HEK293T (cell line): ENCODE measurements around the gene EPHB4.

Experiments
- CTCF ChIA-PET: fragments of 350-600 bp; formaldehyde crosslinking; extraction: SDS; loops from one replicate; lab custom pipeline; 2021; ENCODE audit warnings: antibody characterized with exemption, inconsistent platforms; lab: Yijun Ruan, JAX
- POLR2A ChIA-PET: fragments of 350-600 bp; formaldehyde crosslinking; extraction: SDS; loops from one replicate; lab custom pipeline; 2020; ENCODE audit warnings: antibody characterized with exemption, inconsistent platforms; lab: Yijun Ruan, JAX
- DNase-seq: peaks from one replicate; pipeline ENCODE4 v3.0.0; 2012; ENCODE audit warnings: mixed read lengths; ENCODE audit errors: extremely low spot score
- ARNT ChIP-seq: fragments of 450-650 bp; IDR thresholded peaks from 2 replicates; pipeline ENCODE4 v1.6.1; 2017; ENCODE audit warnings: mild to moderate bottlenecking
- BHLHE40 ChIP-seq: fragments of 450-650 bp; IDR thresholded peaks from 2 replicates; pipeline ENCODE4 v1.6.1; 2016; ENCODE audit warnings: mild to moderate bottlenecking, moderate library complexity, borderline replicate concordance
- CTBP1 ChIP-seq: fragments of 450-650 bp; IDR thresholded peaks from 2 replicates; pipeline ENCODE4 v1.6.1; 2016; ENCODE audit warnings: borderline replicate concordance
- ELF4 ChIP-seq: fragments of 450-650 bp; IDR thresholded peaks from 2 replicates; pipeline ENCODE4 v1.6.1; 2017; ENCODE audit warnings: antibody characterized with exemption
- FOXA1 ChIP-seq: fragments of 450-650 bp; IDR thresholded peaks from 2 replicates; pipeline ENCODE4 v1.6.1; 2016; ENCODE audit warnings: mild to moderate bottlenecking
- FOXK2 ChIP-seq: fragments of 450-650 bp; IDR thresholded peaks from 2 replicates; pipeline ENCODE4 v1.6.1; 2016; ENCODE audit warnings: mild to moderate bottlenecking
- FOXM1 ChIP-seq: fragments of 450-650 bp; IDR thresholded peaks from 2 replicates; pipeline ENCODE4 v1.6.1; 2017; ENCODE audit warnings: mild to moderate bottlenecking, borderline replicate concordance
- HDGF ChIP-seq: fragments of 450-650 bp; IDR thresholded peaks from 2 replicates; pipeline ENCODE4 v1.6.1; 2017; ENCODE audit warnings: antibody characterized with exemption, borderline replicate concordance
- L3MBTL2 ChIP-seq: fragments of 450-650 bp; conservative IDR thresholded peaks from 2 replicates; pipeline ENCODE4 v1.6.1; 2016; ENCODE audit warnings: mild to moderate bottlenecking
- LEF1 ChIP-seq: fragments of 450-650 bp; IDR thresholded peaks from 2 replicates; pipeline ENCODE4 v1.6.1; 2017; ENCODE audit warnings: mild to moderate bottlenecking, borderline replicate concordance
- NFRKB ChIP-seq: fragments of 450-650 bp; IDR thresholded peaks from 2 replicates; pipeline ENCODE4 v1.6.1; 2016; ENCODE audit warnings: mild to moderate bottlenecking, moderate library complexity
- PKNOX1 ChIP-seq: fragments of 450-650 bp; IDR thresholded peaks from 2 replicates; pipeline ENCODE4 v1.6.1; 2016
- SP1 ChIP-seq: fragments of 450-650 bp; IDR thresholded peaks from 2 replicates; pipeline ENCODE4 v1.6.1; 2017
- SUZ12 ChIP-seq: fragments of 450-650 bp; IDR thresholded peaks from 2 replicates; pipeline ENCODE4 v1.6.1; 2016; ENCODE audit warnings: mild to moderate bottlenecking
- TARDBP ChIP-seq: fragments of 450-650 bp; IDR thresholded peaks from 2 replicates; pipeline ENCODE4 v1.6.1; 2016
- ZNF384 ChIP-seq: fragments of 450-650 bp; IDR thresholded peaks from 2 replicates; pipeline ENCODE4 v1.6.1; 2016

Gene EPHB4

GRCh38 chr7:100839361-100839760, 12.0 kb upstream of the EPHB4 start:
- POLR2A ChIA-PET, result no interaction called here
- no peak for TF ChIP-seq PKNOX1
- TF ChIP-seq NFRKB, result no peak
- TF ChIP-seq SUZ12, result no peak
- no peak for TF ChIP-seq L3MBTL2
- no peak for TF ChIP-seq ZNF384
- TF ChIP-seq ARNT, result no peak
- no peak for TF ChIP-seq ELF4
- TF ChIP-seq FOXM1, result no peak
- no peak for TF ChIP-seq FOXA1
- no peak for TF ChIP-seq SP1
- DNase-seq, result no peak
- CTCF ChIA-PET, result no interaction called here

- CTCF ChIA-PET, result no interaction called here
- POLR2A ChIA-PET, result interaction anchor here (1.0 to 2.8 kb wide), 5 partner anchors 9 to 53 kb away, joined by 3 to 21 read pairs (median 4); partner anchors contain the start of genes EPHB4, SLC12A9, SRRT and UFSP1
- peak; percentile 83 for DNase-seq
- TF ChIP-seq L3MBTL2 (peak; percentile 88), PKNOX1 (no peak)
These were observed 9.9 kb upstream of the EPHB4 start for GRCh38 chr7:100837099-100837836.

GRCh38 chr7:100836812-100837098, 9.4 kb upstream of the EPHB4 start:
- ChIA-PET CTCF (no interaction called here), POLR2A (interaction anchor here (1.0 to 2.8 kb wide), 5 partner anchors 10 to 131 kb away, joined by 3 to 21 read pairs (median 9); partner anchors contain the start of genes EPHB4, POP7, SLC12A9 and SRRT)
- DNase-seq, result no peak
- TF ChIP-seq FOXK2 (no peak), FOXM1 (no peak), NFRKB (no peak), SP1 (no peak), LEF1 (no peak)

DNA sequence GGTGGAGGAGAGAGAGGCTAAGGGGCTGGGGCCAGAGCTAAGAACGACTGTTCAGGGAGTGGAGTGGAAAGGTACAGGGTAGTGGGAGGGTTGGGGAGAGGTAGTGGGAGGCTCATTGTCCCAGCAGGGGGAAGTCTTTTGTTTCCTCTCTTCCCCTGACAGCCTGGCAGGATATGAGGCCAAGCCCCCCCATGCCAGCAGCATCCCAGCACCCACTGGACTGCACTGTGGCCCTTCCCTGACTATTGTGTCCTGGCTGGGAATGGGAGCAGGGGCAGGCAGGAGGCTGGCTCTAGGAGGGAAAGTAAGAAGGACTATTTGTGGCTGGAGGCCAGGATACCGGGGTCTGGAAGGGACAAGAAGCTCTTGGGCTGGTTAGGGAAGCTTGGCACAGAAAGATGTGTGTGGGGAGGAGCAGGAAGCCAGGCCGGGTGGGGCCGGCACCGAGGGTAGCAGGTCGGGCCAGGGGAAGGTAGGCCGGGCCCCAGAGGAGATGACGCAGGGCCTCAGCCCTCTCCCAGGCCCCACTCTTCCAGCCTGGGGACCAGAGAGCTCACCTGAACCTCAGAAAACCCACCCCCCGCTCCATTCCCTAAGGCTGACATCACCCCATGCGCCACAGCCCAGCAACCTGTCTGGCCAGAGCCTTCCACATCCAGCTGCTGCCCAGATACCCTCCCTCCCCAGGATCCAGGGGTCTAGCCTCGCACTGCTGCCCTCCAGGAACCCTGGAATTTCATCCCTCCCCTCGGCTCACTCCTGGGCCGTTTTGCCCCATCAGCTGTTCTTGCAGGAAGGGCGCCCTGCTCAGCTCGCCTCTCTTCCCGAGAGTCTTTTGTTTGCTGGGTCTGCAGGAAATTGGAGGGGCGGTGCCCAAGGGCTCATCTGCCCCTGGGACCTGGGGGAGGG, 8.8 kb upstream of the EPHB4 start:
- POLR2A ChIA-PET, result interaction anchor here (1.0 to 2.8 kb wide), 5 partner anchors 9 to 130 kb away, joined by 3 to 21 read pairs (median 9); partner anchors contain the start of genes EPHB4, POP7, SLC12A9 and SRRT
- no peak for TF ChIP-seq FOXK2
- TF ChIP-seq FOXM1, result no peak
- no peak for TF ChIP-seq LEF1
- CTCF ChIA-PET, result interaction anchor here (0.7 to 1.0 kb wide), 2 partner anchors 16 to 37 kb away, joined by 4 read pairs; partner anchors contain the start of gene SLC12A9
- no peak for DNase-seq

DNA sequence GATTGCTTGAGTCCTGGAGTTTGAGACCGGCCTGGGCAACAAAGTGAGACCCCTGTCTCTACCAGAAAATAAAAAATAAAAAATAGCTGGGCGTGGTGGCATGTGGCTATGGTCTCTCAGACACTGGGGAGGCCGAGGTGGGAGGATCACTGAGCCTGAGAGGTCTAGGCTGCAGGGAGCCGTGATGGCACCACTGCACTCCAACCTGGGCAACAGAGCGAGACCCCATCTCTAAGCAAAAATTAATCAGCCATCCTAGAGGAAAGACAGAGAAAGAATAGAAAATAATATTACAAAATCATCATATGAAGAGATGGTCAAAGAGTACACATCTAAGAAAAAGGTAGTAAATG, 4.9 kb upstream of the EPHB4 start:
- TF ChIP-seq L3MBTL2 (no peak), BHLHE40 (no peak), ZNF384 (no peak), FOXA1 (no peak), FOXK2 (no peak), NFRKB (no peak), FOXM1 (no peak), PKNOX1 (no peak), SUZ12 (no peak), ELF4 (no peak), TARDBP (no peak), SP1 (no peak), LEF1 (no peak), ARNT (no peak), CTBP1 (no peak), HDGF (no peak)
- CTCF ChIA-PET, result no interaction called here
- POLR2A ChIA-PET, result interaction anchor here (0.6 kb wide), 1 partner anchor 11 kb away, joined by 4 read pairs; no protein-coding TSS in a partner anchor
- no peak for DNase-seq

DNA sequence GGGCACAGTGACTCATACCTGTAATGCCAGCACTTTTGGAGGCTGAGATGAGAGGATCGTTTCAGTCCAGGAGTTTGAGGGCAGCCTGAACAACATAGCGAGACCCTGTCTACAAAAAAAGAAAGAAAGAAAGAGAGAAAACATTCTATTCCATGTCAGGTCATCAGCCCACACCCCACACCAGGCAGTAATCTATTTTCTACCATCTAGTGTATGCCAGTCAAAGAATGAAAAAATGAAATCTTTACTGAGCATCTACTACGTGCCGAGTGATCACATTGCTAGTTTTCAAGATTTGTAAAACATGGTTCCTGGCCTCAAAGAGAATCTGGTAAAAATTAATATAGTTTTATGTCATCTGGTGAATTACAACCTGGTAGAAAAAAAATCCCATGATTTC, 3.1 kb upstream of the EPHB4 start:
- POLR2A ChIA-PET, result no interaction called here
- no peak for DNase-seq
- TF ChIP-seq SUZ12 (no peak), FOXM1 (no peak), ZNF384 (no peak), HDGF (no peak), TARDBP (no peak), SP1 (no peak), ARNT (no peak), FOXK2 (no peak), ELF4 (no peak), CTBP1 (no peak), FOXA1 (no peak), PKNOX1 (no peak)
- CTCF ChIA-PET, result no interaction called here
